Aorta (tissue), 5 donors: Measurements from ENCODE around the gene PIM1. TPM values are rescaled to one million over a fixed set of nuclear protein-coding genes. Genes with fewer than 3 reads are reported as not detected.

ENCODE experiments used
- ATAC-seq: fragments of 200-7000 bp; cut with Tn5 transposase; one replicate; pipeline ENCODE4 v1.9.1; 2022; ENCODE audit warnings: moderate library complexity; ENCODE audit not compliant: low FRiP score
- DNase-seq, 2 donors: peaks; one replicate each; pipeline ENCODE4 v3.0.0-alpha.2; 2020
- H3K27ac ChIP-seq, 2 donors: one replicate each; pipeline ENCODE4 v1.5.1; 2013; ENCODE audit warnings: low read length in 2 of 2, mild to moderate bottlenecking in 2 of 2, moderate library complexity in 2 of 2, control low read depth in 1 of 2, inconsistent platforms in 1 of 2, low read depth in 1 of 2
- H3K27me3 ChIP-seq, 2 donors: one replicate each; pipeline ENCODE4 v1.6.1; 2013; ENCODE audit warnings: control low read depth in 1 of 2, low read length in 1 of 2, mild to moderate bottlenecking in 1 of 2, moderate library complexity in 1 of 2; ENCODE audit not compliant: insufficient read depth in 2 of 2, control insufficient read depth in 1 of 2
- H3K36me3 ChIP-seq, 2 donors: one replicate each; pipeline ENCODE4 v1.6.1; 2013; ENCODE audit warnings: control low read depth in 1 of 2, low read length in 1 of 2, mild to moderate bottlenecking in 1 of 2; ENCODE audit not compliant: insufficient read depth in 2 of 2, control insufficient read depth in 1 of 2
- H3K4me1 ChIP-seq, 2 donors: one replicate each; pipeline ENCODE4 v1.6.1; 2013; ENCODE audit warnings: low read length in 2 of 2, control low read depth in 1 of 2, mild to moderate bottlenecking in 1 of 2, moderate library complexity in 1 of 2; ENCODE audit not compliant: insufficient read depth in 2 of 2, control insufficient read depth in 1 of 2
- H3K4me3 ChIP-seq, 2 donors: one replicate each; pipeline ENCODE4 v1.5.1; 2013; ENCODE audit warnings: low read length in 2 of 2, control low read depth in 1 of 2, mild to moderate bottlenecking in 1 of 2
- H3K9me3 ChIP-seq: one replicate; pipeline ENCODE4 v1.6.1; 2013; ENCODE audit warnings: mild to moderate bottlenecking, low read length; ENCODE audit not compliant: control insufficient read depth
- WGBS, 2 donors: extraction: QIAGEN DNeasy Blood & Tissue Kit; methylation state at CpG; one replicate each; pipeline ENCODE4 v1.1.7; 2013; 5-methylcytosine and 5-hydroxymethylcytosine counted together
- intact Hi-C, 2 donors: fragments of 100-400 bp; cut with DNase I; formaldehyde crosslinking; loops; one replicate each; pipeline versions ENCODE4 v1.14.2 to v1.15.0; 2022
- polyA plus RNA-seq, 2 donors: library from polyadenylated mRNA; stranded (reverse); fragments of 200-250 nt; gene quantifications; one replicate each; pipeline ENCODE4 v1.2.3, GENCODE V29; 2013
- total RNA-seq, 2 donors: library from RNA; stranded (reverse); fragmentation: NEBNext Ultra II Directional; extraction: Animal tissue kit (Norgen Biotek cat#: 25700); gene quantifications; one replicate each; pipeline ENCODE4 v1.2.1, GENCODE V29; 2021
- donor health status: healthy with polysubstance abuse.
- donor health status: Bipolar disorder and iron deficiency.
- donor health status: DM: no; HTN: no; CAD: no.
- donor health status: DM: no; HTN: no; CAD: no.
- donor health status: DM: yes; HTN: yes; CAD: no.

PIM1 gene
- total and polyA plus RNA-seq, 4 donors, result 17.2 to 54.2 (median 33.7) TPM

DNA sequence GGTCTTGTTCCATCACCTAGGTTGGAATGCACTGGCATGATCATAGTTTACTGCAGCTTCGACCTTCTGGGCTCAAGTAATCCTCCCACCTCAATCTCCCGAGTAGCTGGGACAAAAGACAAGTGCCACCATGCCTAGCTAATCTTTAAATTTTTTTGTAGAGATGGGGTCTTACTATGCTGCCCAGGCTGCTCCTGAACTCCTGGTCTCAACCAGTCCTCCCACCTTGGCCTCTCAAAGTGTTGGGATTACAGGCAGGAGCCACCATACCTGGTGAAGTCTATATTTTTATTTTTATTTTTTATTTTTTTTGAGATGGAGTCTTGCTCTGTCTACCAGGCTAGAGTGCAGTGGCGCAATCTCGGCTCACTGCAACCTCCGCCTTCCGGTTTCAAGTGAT is 11.4 kb upstream of the PIM1 start:
- Histone ChIP-seq H3K4me3 (no peak overlapping the region), H3K9me3 (no peaks in the 10 kb centered on the region), H3K36me3 (no peaks in the 10 kb centered on the region), H3K4me1 (peaks cover 0 to 2% of the 10 kb centered on the region in 2 donors), H3K27me3 (no peaks in the 10 kb centered on the region), H3K27ac (no peak overlapping the region)
- intact Hi-C loops, result no loop called here
- DNase-seq (no peak), ATAC-seq (no peak)
- WGBS, 2 donors, result 97 to 98% methylated on average over 6 of the region's 6 CpGs

DNA sequence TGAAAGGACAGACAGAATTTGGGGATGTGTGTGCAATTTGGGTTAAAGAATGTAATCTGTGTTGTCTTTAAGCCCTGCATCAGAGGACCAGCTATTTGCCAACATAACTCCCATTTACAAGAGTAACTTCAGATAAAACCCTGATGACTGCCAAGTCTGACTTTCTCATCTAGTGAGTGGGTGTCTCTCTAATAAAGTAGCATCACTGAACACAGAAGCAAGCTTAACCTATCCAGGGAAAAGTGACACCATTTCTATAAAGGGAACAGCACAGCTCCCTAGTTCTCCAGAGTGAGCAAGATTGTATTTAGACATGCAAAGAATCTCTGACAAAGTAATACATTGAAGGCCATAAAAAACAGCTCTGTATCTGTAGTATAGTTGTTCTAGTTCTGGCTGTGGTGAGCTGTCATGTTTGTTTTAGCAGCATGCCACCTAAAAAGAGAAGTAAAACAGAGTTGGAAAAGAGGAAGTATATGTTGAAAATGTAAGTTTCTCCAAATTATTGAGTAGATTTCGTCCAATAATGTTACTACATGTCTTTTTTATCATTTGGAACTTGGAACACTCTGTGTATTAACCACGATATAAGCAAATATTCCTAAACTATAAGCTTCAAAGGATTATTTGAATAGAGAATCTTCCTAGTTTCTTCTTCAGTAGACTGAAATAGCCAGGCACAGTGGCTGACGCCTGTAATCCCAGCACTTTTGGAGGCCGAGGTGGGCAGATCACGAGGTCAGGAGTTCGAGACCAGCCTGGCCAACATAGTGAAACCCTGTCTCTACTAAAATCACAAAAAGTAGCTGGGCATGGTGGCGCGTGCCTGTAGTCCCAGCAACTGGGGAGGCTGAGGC is 8.8 kb upstream of the PIM1 start:
- Histone ChIP-seq H3K4me3 (no peak overlapping the region), H3K9me3 (no peaks in the 10 kb centered on the region), H3K27ac (peak overlapping the region in 1 of 2 donors; percentile 28), H3K27me3 (no peaks in the 10 kb centered on the region), H3K4me1 (peaks cover 0 to 2% of the 10 kb centered on the region in 2 donors), H3K36me3 (no peaks in the 10 kb centered on the region)
- intact Hi-C loops, result no loop called here
- DNase-seq, result no peak
- no peak for ATAC-seq
- 63 to 64% methylated on average over 8 of the region's 8 CpGs for WGBS, 2 donors

DNA sequence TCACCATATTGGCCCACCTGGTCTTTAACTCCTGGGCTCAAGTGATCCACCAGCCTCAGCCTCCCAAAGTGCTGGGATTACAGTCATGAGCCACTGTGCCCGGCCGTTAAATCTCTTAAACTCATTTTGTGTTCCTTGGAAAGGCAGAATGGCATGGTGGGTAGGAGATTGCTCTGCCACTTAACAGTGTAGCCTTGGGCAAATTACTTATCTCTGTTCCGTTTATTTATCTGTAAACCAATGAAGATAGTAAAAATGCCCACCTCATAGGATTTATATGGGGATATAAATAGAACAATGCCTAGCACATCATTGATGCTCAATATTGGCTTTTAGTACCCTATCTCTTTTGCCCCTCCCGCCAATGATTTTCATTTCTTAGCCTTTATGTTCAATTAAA is 7.2 kb upstream of the PIM1 start:
- WGBS, 2 donors, result 87 to 91% methylated on average over 4 of the region's 4 CpGs
- intact Hi-C loops, result no loop called here

DNA sequence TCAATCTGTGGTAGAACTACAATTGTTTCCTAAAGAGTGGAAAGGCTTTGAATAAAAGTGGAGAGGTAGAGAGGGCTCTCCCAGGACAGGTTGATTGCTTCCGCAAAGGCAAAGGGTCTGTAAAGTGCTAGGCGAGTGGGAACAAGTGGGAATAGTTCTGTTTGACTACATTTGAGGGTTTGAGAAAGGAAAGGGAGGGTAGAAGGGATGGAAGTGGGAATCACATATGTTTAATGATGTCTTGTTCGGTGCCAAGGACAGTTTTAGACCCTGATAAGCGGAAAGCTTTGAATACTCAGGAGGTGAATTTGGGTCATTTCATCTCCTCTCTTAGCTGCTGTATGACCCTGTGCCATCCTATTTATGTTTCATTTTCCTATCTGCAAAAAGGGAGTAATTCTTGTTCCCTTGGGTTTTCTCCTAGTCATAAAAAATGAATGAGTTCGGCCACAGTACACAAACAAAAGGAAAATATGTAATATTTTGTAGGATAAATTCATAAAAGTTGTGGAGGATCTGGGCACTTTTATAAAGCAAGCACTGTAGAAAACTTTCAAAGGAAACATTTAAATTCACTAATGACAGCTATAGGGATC is 1.7 kb upstream of the PIM1 start:
- H3K9me3 ChIP-seq, result no peaks in the 10 kb centered on the region
- H3K36me3 ChIP-seq, result peaks cover 0 to 3% of the 10 kb centered on the region in 2 donors
- WGBS, 2 donors, result 71 to 76% methylated on average over 5 of the region's 5 CpGs
- H3K4me1 ChIP-seq, result peaks cover 0 to 4% of the 10 kb centered on the region in 2 donors
- H3K27me3 ChIP-seq, result no peaks in the 10 kb centered on the region
- H3K4me3 ChIP-seq, result no peak overlapping the region
- ATAC-seq (no peak), DNase-seq (no peak)
- peak overlapping the region in 1 of 2 donors; percentile 29 for H3K27ac ChIP-seq
- intact Hi-C loops, result loop anchor here in 1 of 2 donors (2.0 kb wide), 1 partner anchor 33 kb away; no protein-coding TSS in a partner anchor

More for the DNA sequence above, 7.2 kb upstream of the PIM1 start:
- DNase-seq (no peak), ATAC-seq (no peak)
- Histone ChIP-seq H3K27me3 (no peaks in the 10 kb centered on the region), H3K27ac (no peak overlapping the region), H3K4me1 (peaks cover 0 to 2% of the 10 kb centered on the region in 2 donors), H3K9me3 (no peaks in the 10 kb centered on the region), H3K4me3 (no peak overlapping the region), H3K36me3 (no peaks in the 10 kb centered on the region)

DNA sequence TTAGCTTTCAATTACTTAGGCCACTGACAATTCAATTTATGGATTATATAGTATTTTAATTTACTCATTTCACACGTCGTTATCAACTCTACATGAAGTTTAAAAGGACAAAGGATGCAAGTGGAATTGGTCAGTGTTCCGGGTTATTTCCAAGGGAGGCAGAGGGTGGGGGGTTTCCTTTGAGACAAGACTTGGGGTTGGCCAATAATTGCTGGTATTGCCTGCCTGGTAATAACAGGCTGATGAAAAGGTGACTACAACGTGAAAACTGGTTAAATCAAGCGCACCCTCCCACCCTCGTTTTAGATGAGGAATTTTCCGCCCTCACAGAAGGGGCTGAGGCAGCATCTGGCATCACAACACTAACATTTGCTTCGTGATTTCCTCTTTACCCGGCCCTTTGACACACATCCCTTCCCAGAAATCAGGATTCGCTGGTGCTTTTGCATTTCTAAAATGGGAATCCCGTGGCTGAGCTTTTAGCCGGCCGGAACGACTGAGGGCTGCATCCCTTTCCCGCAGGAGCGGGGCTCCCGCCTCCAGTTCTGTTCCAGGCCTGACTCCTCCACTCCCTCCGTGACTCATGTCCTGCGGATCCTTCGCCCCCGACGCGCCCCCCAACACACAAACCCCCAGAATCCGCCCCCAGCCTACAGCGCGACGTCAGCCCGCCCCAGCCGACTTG is 999 bp upstream of the PIM1 start:
- Histone ChIP-seq H3K9me3 (no peaks in the 10 kb centered on the region), H3K27ac (peak overlapping the region; percentile 15 to 91), H3K4me1 (peaks cover 0 to 4% of the 10 kb centered on the region in 2 donors), H3K4me3 (peak overlapping the region; percentile 8 to 56), H3K27me3 (no peaks in the 10 kb centered on the region), H3K36me3 (peaks cover 3 to 5% of the 10 kb centered on the region in 2 donors)
- ATAC-seq, result peak; percentile 70
- peak in 1 of 2 donors; percentile 92 for DNase-seq
- intact Hi-C loops, result loop anchor here in 1 of 2 donors (1.0 to 2.0 kb wide), 2 partner anchors 34 to 67 kb away; no protein-coding TSS in a partner anchor
- WGBS, 2 donors, result 1 to 2% methylated on average over 29 of the region's 29 CpGs

DNA sequence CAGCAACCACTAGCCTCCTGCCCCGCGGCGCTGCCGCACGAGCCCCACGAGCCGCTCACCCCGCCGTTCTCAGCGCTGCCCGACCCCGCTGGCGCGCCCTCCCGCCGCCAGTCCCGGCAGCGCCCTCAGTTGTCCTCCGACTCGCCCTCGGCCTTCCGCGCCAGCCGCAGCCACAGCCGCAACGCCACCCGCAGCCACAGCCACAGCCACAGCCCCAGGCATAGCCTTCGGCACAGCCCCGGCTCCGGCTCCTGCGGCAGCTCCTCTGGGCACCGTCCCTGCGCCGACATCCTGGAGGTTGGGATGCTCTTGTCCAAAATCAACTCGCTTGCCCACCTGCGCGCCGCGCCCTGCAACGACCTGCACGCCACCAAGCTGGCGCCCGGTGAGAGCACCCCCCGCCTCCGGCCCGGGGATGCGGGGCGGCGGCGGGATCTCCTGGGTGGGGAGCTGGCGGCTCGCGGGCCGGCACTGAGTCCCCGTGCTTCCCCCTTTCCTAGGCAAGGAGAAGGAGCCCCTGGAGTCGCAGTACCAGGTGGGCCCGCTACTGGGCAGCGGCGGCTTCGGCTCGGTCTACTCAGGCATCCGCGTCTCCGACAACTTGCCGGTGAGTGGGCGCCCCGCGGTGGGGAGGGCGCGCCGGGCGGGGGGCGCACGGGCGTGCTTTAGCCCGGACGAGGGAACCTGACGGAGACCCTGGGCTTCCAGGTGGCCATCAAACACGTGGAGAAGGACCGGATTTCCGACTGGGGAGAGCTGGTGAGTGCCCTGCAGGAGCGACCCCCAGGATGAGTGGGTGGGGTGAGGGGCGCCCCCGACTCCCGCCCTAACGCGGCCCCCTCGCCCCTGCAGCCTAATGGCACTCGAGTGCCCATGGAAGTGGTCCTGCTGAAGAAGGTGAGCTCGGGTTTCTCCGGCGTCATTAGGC is 585 bp downstream of the PIM1 start:
- no peaks in the 10 kb centered on the region for H3K9me3 ChIP-seq
- peak overlapping the region; percentile 29 to 64 for H3K27ac ChIP-seq
- H3K4me3 ChIP-seq, result peak overlapping the region; percentile 14 to 99
- H3K4me1 ChIP-seq, result peaks cover 0 to 4% of the 10 kb centered on the region in 2 donors
- intact Hi-C loops, result loop anchor here (1.0 to 5.0 kb wide), 2 partner anchors 38 to 111 kb away; no protein-coding TSS in a partner anchor
- no peaks in the 10 kb centered on the region for H3K27me3 ChIP-seq
- peak; percentile 10 for ATAC-seq
- peak; percentile 78 to 85 for DNase-seq
- peaks cover 5% of the 10 kb centered on the region in 2 donors for H3K36me3 ChIP-seq
- 1% methylated on average over 65 to 92 of the region's 92 CpGs for WGBS, 2 donors

DNA sequence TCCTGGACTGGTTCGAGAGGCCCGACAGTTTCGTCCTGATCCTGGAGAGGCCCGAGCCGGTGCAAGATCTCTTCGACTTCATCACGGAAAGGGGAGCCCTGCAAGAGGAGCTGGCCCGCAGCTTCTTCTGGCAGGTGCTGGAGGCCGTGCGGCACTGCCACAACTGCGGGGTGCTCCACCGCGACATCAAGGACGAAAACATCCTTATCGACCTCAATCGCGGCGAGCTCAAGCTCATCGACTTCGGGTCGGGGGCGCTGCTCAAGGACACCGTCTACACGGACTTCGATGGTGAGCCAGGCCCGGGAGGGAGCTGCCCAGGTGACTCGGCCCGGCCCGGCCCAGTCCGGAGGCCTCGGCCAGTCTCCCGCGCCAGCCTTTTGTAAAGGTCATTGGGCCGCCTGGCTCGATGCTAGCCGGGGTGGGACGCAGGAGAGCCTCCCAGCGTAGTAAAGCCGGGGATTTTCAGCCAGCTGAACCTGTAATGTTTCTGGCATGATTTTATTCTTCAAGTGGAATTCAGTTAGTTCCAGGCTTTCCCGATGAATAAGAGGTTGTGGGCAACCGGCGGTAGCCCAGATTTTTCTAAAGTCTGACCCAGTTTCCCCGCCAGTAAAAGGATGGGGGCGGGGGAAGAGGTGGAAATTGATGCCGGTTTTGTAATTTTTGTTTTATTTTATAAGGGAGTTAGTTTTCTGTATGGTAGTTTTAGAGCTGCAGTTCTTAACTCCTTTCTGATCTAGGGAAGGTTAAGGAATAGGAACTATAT is 1.4 kb downstream of the PIM1 start:
- H3K9me3 ChIP-seq, result no peaks in the 10 kb centered on the region
- ATAC-seq, result peak; percentile 39
- intact Hi-C loops, result loop anchor here (1.0 to 5.0 kb wide), 2 partner anchors 39 to 112 kb away; no protein-coding TSS in a partner anchor
- H3K36me3 ChIP-seq, result peaks cover 5% of the 10 kb centered on the region in 2 donors
- 0% methylated on average over 45 of the region's 45 CpGs for WGBS, 2 donors
- peak overlapping the region; percentile 29 to 31 for H3K27ac ChIP-seq
- peak; percentile 76 to 85 for DNase-seq
- no peaks in the 10 kb centered on the region for H3K27me3 ChIP-seq
- peak overlapping the region; percentile 14 to 99 for H3K4me3 ChIP-seq
- peaks cover 0 to 4% of the 10 kb centered on the region in 2 donors for H3K4me1 ChIP-seq
